ENCODE data around the gene CACNA2D4. TPM values are rescaled to one million over a fixed set of nuclear protein-coding genes. Genes with fewer than 3 reads are reported as not detected.

Gene CACNA2D4
- total RNA-seq: 0.72 and 0.88 TPM in 2 replicates

- Histone ChIP-seq H2AFZ (ENCODE audit: low read length) (no peak within 1 kb of the TSS), H3K27ac (ENCODE audit: low read depth, low read length) (no peak within 1 kb of the TSS), H3K4me3 (ENCODE audit: insufficient read depth, low read length) (no peak within 1 kb of the TSS), H3K4me1 (ENCODE audit: insufficient read depth, low read length) (no peaks in the 10 kb centered on the region), H3K27me3 (ENCODE audit: insufficient read depth, low read length) (peaks cover 34% of the 10 kb centered on the region), H3K36me3 (ENCODE audit: insufficient read depth, low read length) (no peaks in the 10 kb centered on the region), H3K9me3 (ENCODE audit: low read depth, low read length) (no peaks in the 10 kb centered on the region), H3K79me2 (ENCODE audit: insufficient read depth, low read length) (no peaks in the 10 kb centered on the region), H3K4me2 (ENCODE audit: insufficient read depth, low read length) (no peak within 1 kb of the TSS), H4K20me1 (ENCODE audit: insufficient read depth, low read length) (no peaks in the 10 kb centered on the region)
- TF ChIP-seq, protein P1, sequence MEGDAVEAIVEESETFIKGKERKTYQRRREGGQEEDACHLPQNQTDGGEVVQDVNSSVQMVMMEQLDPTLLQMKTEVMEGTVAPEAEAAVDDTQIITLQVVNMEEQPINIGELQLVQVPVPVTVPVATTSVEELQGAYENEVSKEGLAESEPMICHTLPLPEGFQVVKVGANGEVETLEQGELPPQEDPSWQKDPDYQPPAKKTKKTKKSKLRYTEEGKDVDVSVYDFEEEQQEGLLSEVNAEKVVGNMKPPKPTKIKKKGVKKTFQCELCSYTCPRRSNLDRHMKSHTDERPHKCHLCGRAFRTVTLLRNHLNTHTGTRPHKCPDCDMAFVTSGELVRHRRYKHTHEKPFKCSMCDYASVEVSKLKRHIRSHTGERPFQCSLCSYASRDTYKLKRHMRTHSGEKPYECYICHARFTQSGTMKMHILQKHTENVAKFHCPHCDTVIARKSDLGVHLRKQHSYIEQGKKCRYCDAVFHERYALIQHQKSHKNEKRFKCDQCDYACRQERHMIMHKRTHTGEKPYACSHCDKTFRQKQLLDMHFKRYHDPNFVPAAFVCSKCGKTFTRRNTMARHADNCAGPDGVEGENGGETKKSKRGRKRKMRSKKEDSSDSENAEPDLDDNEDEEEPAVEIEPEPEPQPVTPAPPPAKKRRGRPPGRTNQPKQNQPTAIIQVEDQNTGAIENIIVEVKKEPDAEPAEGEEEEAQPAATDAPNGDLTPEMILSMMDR (IDR thresholded peaks at IDR 0.05; ENCODE audit: extremely low read depth, low read depth, low read length): no peak
- peak; percentile 74 for DNase-seq (ENCODE audit: insufficient read length, low spot score, missing footprints)
These were observed at the start of gene CACNA2D4 for GRCh38 chr12:1918081-1918883. Gene CACNA2D4 (minus strand): TSS chr12:1918652. CDS start chr12:1918473, 179 bp downstream.

DNA sequence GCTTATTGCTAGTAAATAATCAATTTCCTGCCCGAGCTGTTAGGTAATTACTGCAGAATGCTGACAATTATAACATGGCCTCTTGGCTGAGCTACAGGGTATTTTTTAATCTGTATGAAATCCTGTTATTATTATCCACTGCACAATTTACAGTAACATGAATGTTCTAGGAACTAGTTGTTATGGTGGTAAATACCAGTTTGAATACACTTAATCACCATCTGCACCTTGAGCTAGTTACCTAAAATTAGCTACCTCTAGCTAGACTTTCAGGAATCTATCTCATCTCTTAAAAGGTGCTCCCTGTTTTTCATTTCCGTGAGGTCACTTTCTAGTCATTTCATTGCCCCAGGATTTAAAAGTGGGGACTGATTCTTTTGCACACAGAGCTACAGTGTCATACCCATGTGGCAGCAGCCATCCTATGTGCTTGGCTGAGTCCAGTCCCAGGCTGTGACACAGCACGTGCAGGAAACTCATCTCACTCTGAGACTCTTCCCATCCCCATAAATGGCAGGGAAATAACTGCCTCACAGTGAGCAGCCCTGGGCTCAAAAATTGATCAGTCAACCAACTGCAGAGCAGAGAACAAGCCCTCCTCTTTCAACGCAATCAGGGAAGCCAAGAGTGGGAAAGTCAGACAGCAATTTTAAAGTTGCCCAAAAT lies 48.2 kb upstream of the CACNA2D4 start:
- H3K36me3 ChIP-seq (ENCODE audit: insufficient read depth, low read length): peaks cover 27% of the 10 kb centered on the region
- TF ChIP-seq, protein P1 (IDR thresholded peaks at IDR 0.05; ENCODE audit: extremely low read depth, low read depth, low read length): no peak
- H3K4me3 ChIP-seq (ENCODE audit: insufficient read depth, low read length): no peak overlapping the region
- H3K4me2 ChIP-seq (ENCODE audit: insufficient read depth, low read length): no peak overlapping the region
- no peak for DNase-seq (ENCODE audit: insufficient read length, low spot score, missing footprints)
- no peaks in the 10 kb centered on the region for H4K20me1 ChIP-seq (ENCODE audit: insufficient read depth, low read length)
- H3K79me2 ChIP-seq (ENCODE audit: insufficient read depth, low read length): no peaks in the 10 kb centered on the region
- no peak overlapping the region for H3K27ac ChIP-seq (ENCODE audit: low read depth, low read length)
- H3K4me1 ChIP-seq (ENCODE audit: insufficient read depth, low read length): no peaks in the 10 kb centered on the region
- H2AFZ ChIP-seq (ENCODE audit: low read length): no peak overlapping the region
- H3K27me3 ChIP-seq (ENCODE audit: insufficient read depth, low read length): no peaks in the 10 kb centered on the region
- H3K9me3 ChIP-seq (ENCODE audit: low read depth, low read length): no peaks in the 10 kb centered on the region

GRCh38 chr12:1965916-1966315 lies 47.5 kb upstream of the CACNA2D4 start:
- no peaks in the 10 kb centered on the region for H3K27me3 ChIP-seq (ENCODE audit: insufficient read depth, low read length)
- TF ChIP-seq, protein P1 (IDR thresholded peaks at IDR 0.05; ENCODE audit: extremely low read depth, low read depth, low read length): no peak
- no peak for DNase-seq (ENCODE audit: insufficient read length, low spot score, missing footprints)
- no peaks in the 10 kb centered on the region for H3K79me2 ChIP-seq (ENCODE audit: insufficient read depth, low read length)
- H3K4me2 ChIP-seq (ENCODE audit: insufficient read depth, low read length): no peak overlapping the region
- H3K9me3 ChIP-seq (ENCODE audit: low read depth, low read length): no peaks in the 10 kb centered on the region
- peaks cover 33% of the 10 kb centered on the region for H3K36me3 ChIP-seq (ENCODE audit: insufficient read depth, low read length)
- no peak overlapping the region for H3K27ac ChIP-seq (ENCODE audit: low read depth, low read length)
- H4K20me1 ChIP-seq (ENCODE audit: insufficient read depth, low read length): peaks cover 2% of the 10 kb centered on the region
- H2AFZ ChIP-seq (ENCODE audit: low read length): no peak overlapping the region
- H3K4me3 ChIP-seq (ENCODE audit: insufficient read depth, low read length): no peak overlapping the region
- no peaks in the 10 kb centered on the region for H3K4me1 ChIP-seq (ENCODE audit: insufficient read depth, low read length)
